Purkinje cell (primary cell): ENCODE results near the gene TRABD. TPM values are rescaled to one million over a fixed set of nuclear protein-coding genes. Genes with fewer than 3 reads are reported as not detected.

Experiments
- polyA plus RNA-seq: library from polyadenylated mRNA; unstranded; fragments of >200 nt; fragmentation: Nextera tagmentation; gene quantifications from 2 replicates; pipeline ENCODE4 v1.2.1, GENCODE V29; 2014

TRABD gene
- polyA plus RNA-seq = not detected in 2 replicates

GRCh38 chr22:50185375-50186087 is at the start of gene TRABD:
Gene TRABD (plus strand): TSS chr22:50185913. CDS start chr22:50193061, 7,148 bp downstream.

GRCh38 chr22:50170453-50171318 is 15.0 kb upstream of the TRABD start, which contains the start of gene PANX2:
Gene PANX2 (plus strand): TSS chr22:50170731. CDS start chr22:50170731, 0 bp downstream.

GRCh38 chr22:50200461-50201190 is 14.9 kb downstream of the TRABD start, which contains the start of gene SELENOO:
Gene SELENOO (plus strand): TSS chr22:50201011. CDS start chr22:50201037, 26 bp downstream.

GRCh38 chr22:50244420-50245213 is 58.9 kb downstream of the TRABD start, which contains the start of gene TUBGCP6:
Gene TUBGCP6 (minus strand): TSS chr22:50245023. CDS start chr22:50244459, 564 bp downstream.

Other genes starting within 250 kb of the TRABD start
- gene PIM3, start 225.1 kb upstream of the TRABD start, polyA plus RNA-seq = 0.56 and 1.0 TPM in 2 replicates
- gene IL17REL, start 173.1 kb upstream of the TRABD start, polyA plus RNA-seq = not detected in 2 replicates
- not detected in 2 replicates for gene TTLL8, start 127.6 kb upstream of the TRABD start, polyA plus RNA-seq
- 1.1 and 2.5 TPM in 2 replicates for gene MLC1, start 100.5 kb upstream of the TRABD start, polyA plus RNA-seq
- gene MOV10L1, start 95.9 kb upstream of the TRABD start, polyA plus RNA-seq = 1.6 and 1.9 TPM in 2 replicates
- gene PANX2, start 15.2 kb upstream of the TRABD start, polyA plus RNA-seq = 0.11 and 0.43 TPM in 2 replicates
- gene SELENOO, start 15.1 kb downstream of the TRABD start, polyA plus RNA-seq = 1.1 and 1.2 TPM in 2 replicates
- gene TUBGCP6, start 59.1 kb downstream of the TRABD start, polyA plus RNA-seq = 3.2 and 3.3 TPM in 2 replicates
- gene HDAC10, start 65.4 kb downstream of the TRABD start, polyA plus RNA-seq = not detected in 2 replicates
- gene MAPK12, start 75.8 kb downstream of the TRABD start, polyA plus RNA-seq = 2.9 and 4.2 TPM in 2 replicates
- gene MAPK11, start 84.5 kb downstream of the TRABD start, polyA plus RNA-seq = 1.1 and 1.4 TPM in 2 replicates
- 0.84 and 0.95 TPM in 2 replicates for gene PLXNB2, start 121.7 kb downstream of the TRABD start, polyA plus RNA-seq
- gene DENND6B, start 141.1 kb downstream of the TRABD start, polyA plus RNA-seq = 1.9 and 2.6 TPM in 2 replicates
- 1.7 and 2.1 TPM in 2 replicates for gene PPP6R2, start 157.4 kb downstream of the TRABD start, polyA plus RNA-seq